ENCODE data around the gene CAMSAP1.

DNA sequence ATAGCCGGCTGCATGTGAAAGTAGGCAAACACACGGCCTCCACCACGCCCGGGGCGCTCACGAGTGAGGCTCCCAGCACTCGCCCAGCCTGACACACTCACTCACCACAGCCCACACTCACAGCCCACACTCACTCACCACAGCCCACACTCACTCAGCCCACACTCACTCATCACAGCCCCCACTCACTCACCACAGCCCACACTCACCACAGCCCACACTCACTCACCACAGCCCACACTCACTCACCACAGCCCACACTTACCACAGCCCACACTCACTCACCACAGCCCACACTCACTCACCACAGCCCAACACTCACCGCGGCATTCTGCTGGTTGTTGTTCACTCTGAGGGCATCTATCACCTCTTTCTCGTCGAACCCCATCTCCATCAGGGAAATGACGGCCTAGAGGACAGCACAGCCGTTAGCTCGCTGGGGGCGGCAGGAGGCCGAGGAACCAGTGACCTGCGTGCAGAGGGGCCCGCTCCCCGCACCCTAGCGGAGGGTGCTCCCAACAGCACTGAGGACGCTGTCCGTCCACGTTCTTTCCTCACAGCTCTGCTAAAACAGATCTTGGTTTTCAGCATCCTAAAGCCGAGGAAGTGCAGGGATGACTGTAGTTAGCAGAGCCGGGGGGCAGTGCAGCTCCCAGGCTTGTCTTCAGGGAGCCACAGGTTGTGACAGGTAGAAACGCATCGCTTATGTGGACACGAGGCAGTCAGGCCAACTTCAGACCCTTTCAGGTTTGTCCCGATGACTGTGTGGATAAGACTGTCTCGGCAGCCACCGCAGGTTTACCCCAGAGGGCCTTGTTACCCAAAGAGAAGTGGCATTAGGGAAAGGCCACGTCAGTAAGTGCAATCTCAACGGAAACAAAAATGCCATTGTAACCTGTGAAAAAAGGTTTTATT lies 32.3 kb upstream of the CAMSAP1 start:
- TF ChIP-seq EZH2phosphoT487 (IDR thresholded peaks at IDR 0.05; ENCODE audit: insufficient read depth, low read depth) (no peak), EZH2 (IDR thresholded peaks at IDR 0.05; ENCODE audit: insufficient read depth, poor library complexity, severe bottlenecking) (no peak)

Data from GM23248 (cell line).